ENCODE measurements around the gene HOXD12. TPM values are rescaled to one million over a fixed set of nuclear protein-coding genes. Genes with fewer than 3 reads are reported as not detected.

HOXD12 gene
- total and polyA plus RNA-seq, 7 donors, result not detected

DNA sequence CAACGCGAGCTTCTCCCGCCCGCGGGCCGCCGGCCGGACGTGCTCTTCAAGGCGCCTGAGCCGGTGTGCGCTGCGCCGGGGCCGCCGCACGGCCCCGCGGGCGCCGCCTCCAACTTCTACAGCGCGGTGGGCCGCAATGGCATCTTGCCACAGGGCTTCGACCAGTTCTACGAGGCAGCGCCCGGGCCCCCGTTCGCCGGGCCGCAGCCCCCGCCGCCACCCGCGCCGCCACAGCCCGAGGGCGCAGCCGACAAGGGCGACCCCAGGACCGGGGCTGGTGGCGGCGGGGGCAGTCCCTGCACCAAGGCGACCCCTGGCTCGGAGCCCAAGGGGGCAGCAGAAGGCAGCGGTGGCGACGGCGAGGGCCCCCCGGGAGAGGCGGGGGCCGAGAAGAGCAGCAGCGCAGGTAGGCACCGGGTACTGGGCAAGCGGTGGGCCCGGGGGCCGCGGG is 8.2 kb downstream of the HOXD12 start:
- DNase-seq (no peak), ATAC-seq (no peak)
- H3K9me3 ChIP-seq, result no peaks in the 10 kb centered on the region
- TF ChIP-seq, protein P1, sequence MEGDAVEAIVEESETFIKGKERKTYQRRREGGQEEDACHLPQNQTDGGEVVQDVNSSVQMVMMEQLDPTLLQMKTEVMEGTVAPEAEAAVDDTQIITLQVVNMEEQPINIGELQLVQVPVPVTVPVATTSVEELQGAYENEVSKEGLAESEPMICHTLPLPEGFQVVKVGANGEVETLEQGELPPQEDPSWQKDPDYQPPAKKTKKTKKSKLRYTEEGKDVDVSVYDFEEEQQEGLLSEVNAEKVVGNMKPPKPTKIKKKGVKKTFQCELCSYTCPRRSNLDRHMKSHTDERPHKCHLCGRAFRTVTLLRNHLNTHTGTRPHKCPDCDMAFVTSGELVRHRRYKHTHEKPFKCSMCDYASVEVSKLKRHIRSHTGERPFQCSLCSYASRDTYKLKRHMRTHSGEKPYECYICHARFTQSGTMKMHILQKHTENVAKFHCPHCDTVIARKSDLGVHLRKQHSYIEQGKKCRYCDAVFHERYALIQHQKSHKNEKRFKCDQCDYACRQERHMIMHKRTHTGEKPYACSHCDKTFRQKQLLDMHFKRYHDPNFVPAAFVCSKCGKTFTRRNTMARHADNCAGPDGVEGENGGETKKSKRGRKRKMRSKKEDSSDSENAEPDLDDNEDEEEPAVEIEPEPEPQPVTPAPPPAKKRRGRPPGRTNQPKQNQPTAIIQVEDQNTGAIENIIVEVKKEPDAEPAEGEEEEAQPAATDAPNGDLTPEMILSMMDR (IDR thresholded peaks at IDR 0.05), result no peak
- intact Hi-C loops (cut with DNase I), result no loop called here
- H3K4me3 ChIP-seq, result no peak overlapping the region
- H3K27me3 ChIP-seq (ENCODE audit: insufficient read depth in 3 of 3, low read length in 2 of 3), result peaks cover 4 to 99% (median 68%) of the 10 kb centered on the region in 3 donors
- no peaks in the 10 kb centered on the region for H3K36me3 ChIP-seq (ENCODE audit: insufficient read depth in 1 of 2, low read depth in 1 of 2)
- peaks cover 14% of the 10 kb centered on the region for H3K4me1 ChIP-seq
- no peak overlapping the region for H3K27ac ChIP-seq
- 1 to 4% (median 3%) methylated on average over 25 to 59 of the region's 59 CpGs for WGBS, 3 donors

DNA sequence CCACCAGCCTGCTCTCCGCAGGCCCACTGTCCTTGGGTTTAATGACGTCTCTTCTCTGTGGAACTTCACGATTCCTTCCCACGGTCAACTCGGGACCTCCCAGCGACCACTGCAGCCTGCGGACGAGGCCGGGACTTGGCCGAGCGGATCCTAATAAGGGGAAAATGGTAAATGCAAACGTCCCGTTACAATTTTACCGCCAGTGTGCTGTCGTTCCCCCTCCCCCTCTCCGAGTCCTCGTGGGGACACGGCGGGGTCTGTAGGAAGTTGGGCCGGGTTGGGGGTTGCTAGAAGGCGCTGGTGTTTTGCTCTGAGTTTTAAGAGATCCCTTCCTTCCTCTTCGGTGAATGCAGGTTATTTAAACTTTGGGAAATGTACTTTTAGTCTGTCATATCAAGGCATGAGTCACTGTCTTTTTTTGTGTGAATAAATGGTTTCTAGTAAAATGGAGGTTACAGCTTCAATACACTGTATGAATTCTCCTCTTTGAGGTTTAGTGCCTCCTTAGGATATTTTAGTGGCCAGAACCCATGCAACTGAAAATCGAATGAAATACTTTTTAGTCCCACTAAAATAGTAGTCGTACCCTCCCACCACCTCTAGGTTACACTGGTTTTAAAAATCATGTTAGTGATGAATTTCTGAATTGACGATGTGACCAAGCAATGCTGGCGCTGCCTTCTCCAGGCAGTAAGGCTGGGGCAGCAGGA is 9.8 kb downstream of the HOXD12 start:
- ATAC-seq (no peak), DNase-seq (no peak)
- Histone ChIP-seq H3K4me3 (no peak overlapping the region), H3K27me3 (ENCODE audit: insufficient read depth in 3 of 3, low read length in 2 of 3) (peaks cover 2 to 99% (median 70%) of the 10 kb centered on the region in 3 donors), H3K4me1 (peaks cover 9% of the 10 kb centered on the region), H3K9me3 (no peaks in the 10 kb centered on the region), H3K27ac (no peak overlapping the region), H3K36me3 (ENCODE audit: insufficient read depth in 1 of 2, low read depth in 1 of 2) (no peaks in the 10 kb centered on the region)
- TF ChIP-seq, protein P1 (IDR thresholded peaks at IDR 0.05), result no peak
- 21 to 26% (median 22%) methylated on average over 26 of the region's 26 CpGs for WGBS, 3 donors
- intact Hi-C loops (cut with DNase I), result no loop called here

DNA sequence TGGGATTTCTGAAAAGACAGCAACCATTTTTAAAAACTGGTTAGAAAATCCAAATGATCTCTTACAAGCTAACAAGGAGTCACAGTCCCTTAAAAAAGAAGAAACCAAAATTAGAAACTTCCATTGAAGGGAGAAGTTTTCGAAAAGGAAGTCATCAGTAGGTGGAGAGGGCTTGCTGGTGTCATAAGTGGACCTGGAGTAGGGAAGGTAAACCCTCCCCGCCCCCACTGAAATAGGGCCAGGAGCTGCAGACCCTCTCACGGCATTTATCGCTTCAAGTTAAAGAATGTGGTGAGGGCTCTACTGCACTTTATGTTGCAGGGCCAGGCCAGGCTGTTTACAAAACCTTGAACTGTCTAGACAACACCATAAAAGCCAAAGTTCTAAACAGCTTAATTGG is 10.4 kb downstream of the HOXD12 start:
- no peak for ATAC-seq
- peaks cover 4% of the 10 kb centered on the region for H3K4me1 ChIP-seq
- no peaks in the 10 kb centered on the region for H3K36me3 ChIP-seq (ENCODE audit: insufficient read depth in 1 of 2, low read depth in 1 of 2)
- H3K27ac ChIP-seq, result no peak overlapping the region
- WGBS, 3 donors, result 44 to 51% (median 49%) methylated on average over 4 of the region's 4 CpGs
- H3K4me3 ChIP-seq, result no peak overlapping the region
- TF ChIP-seq, protein P1 (IDR thresholded peaks at IDR 0.05), result no peak
- H3K9me3 ChIP-seq, result no peaks in the 10 kb centered on the region
- no peak for DNase-seq
- intact Hi-C loops (cut with DNase I), result loop anchor here in 1 of 2 donors (5.0 kb wide), 1 partner anchor 33 kb away; no protein-coding TSS in a partner anchor
- H3K27me3 ChIP-seq (ENCODE audit: insufficient read depth in 3 of 3, low read length in 2 of 3), result peaks cover 2 to 99% (median 69%) of the 10 kb centered on the region in 3 donors

DNA sequence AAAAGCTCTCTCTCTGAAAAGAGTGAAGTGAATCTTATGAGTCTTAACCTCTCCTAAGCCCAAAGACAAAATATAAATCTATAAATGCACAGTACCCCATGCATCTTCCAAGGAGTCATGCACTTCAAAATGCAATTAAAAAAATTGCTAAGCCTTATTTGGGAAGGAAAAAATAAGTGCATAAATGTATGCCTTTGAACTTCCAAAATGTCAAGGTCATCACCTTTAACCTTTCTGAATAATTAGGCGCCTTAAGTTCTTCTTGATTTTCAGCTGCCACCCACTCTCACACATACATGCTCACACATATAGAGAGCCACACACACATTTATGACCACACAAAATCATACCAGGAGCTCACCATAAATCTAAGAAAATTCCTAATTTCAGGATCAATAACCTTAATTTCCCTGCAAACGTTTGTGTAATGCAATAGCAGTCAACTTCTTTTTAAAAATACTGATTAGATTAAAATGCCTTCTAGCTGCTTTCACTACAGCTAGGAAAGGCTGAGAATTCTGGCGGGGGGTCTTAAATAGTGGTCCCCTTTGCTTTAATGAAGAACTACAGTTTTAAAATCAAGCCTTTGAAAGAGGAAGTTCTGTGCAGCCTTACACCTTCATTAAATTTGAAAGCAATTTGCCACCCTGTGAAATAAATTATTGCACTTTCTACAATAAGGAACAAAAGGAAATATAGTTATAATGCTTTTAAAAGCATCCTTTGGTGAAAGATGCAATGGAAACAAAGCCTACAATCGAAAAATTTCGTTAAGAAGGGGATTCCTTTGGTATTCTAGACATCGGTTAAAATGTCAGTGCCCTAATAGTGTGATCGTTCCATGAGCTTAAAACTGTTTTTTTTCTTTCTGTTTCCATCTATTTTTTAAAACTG is 11.1 kb downstream of the HOXD12 start:
- no peak overlapping the region for H3K4me3 ChIP-seq

More for the DNA sequence above, 11.1 kb downstream of the HOXD12 start:
- Histone ChIP-seq H3K36me3 (ENCODE audit: insufficient read depth in 1 of 2, low read depth in 1 of 2) (no peaks in the 10 kb centered on the region), H3K27me3 (ENCODE audit: insufficient read depth in 3 of 3, low read length in 2 of 3) (peaks cover 2 to 99% (median 64%) of the 10 kb centered on the region in 3 donors), H3K27ac (no peak overlapping the region), H3K4me1 (peaks cover 4% of the 10 kb centered on the region), H3K9me3 (no peaks in the 10 kb centered on the region)
- WGBS, 3 donors, result 31 to 32% (median 32%) methylated on average over 7 of the region's 7 CpGs
- intact Hi-C loops (cut with DNase I), result loop anchor here in 1 of 2 donors (5.0 kb wide), 1 partner anchor 33 kb away; no protein-coding TSS in a partner anchor
- ATAC-seq (no peak), DNase-seq (no peak)
- TF ChIP-seq, protein P1 (IDR thresholded peaks at IDR 0.05), result no peak
